Breast epithelium (tissue), 3 donors: Measurements from ENCODE around the gene RNF40.

Experiments used
- CTCF ChIP-seq, 3 donors: fragments of 450-650 bp; IDR thresholded peaks; one replicate each; pipeline ENCODE4 v1.5.1; 2016 to 2017; ENCODE audit warnings: antibody characterized with exemption in 3 of 3, mild to moderate bottlenecking in 3 of 3, moderate library complexity in 3 of 3
- POLR2A ChIP-seq: fragments of 450-650 bp; IDR thresholded peaks from one replicate; pipeline ENCODE4 v1.6.1; 2016; ENCODE audit warnings: antibody characterized with exemption, mild to moderate bottlenecking, moderate library complexity

GRCh38 chr16:30750876-30751465, 11.2 kb upstream of the RNF40 start:
- TF ChIP-seq CTCF (IDR thresholded peaks at IDR 0.05) (no peak), POLR2A (no peak)
